IMR-90 (cell line): Measurements from ENCODE around the gene ADAM17. TPM values are rescaled to one million over a fixed set of nuclear protein-coding genes. Genes with fewer than 3 reads are reported as not detected.
A peak's percentile ranks its signal among the peaks of the same experiment; 100 is the strongest.

Source experiments
- ATAC-seq: fragments of 200-7000 bp; cut with Tn5 transposase; 2 replicates; pipeline ENCODE4 v1.9.1; 2020; ENCODE audit warnings: low read depth, mild to moderate bottlenecking, moderate library complexity
- BruUV-seq: library from RNA; stranded (reverse); fragments of 400-500 nt; replicated peaks from 2 replicates; lab custom pipeline; 2021; lab: Mats Ljungman, UMichigan
- CTCF ChIA-PET: fragments of 300-600 bp; formaldehyde crosslinking; extraction: SDS; loops from one replicate; lab custom pipeline; 2021; ENCODE audit warnings: antibody characterized with exemption; lab: Yijun Ruan, JAX
- POLR2A ChIA-PET: fragments of 300-600 bp; sonication (Branson Sonifier 250); formaldehyde crosslinking; loops from one replicate; lab custom pipeline; 2022; ENCODE audit warnings: antibody characterized with exemption; ENCODE audit not compliant: unreplicated experiment; lab: Charles Lee
- DNase-seq: peaks from one replicate; pipeline ENCODE4 v3.0.0; 2013
- H2AFZ ChIP-seq: replicated peaks from 2 replicates; pipeline ENCODE3; 2013; ENCODE audit warnings: low read length, mild to moderate bottlenecking; ENCODE audit not compliant: poor library complexity
- H2AK5ac ChIP-seq: 2 replicates; pipeline ENCODE4 v1.6.1; 2013; ENCODE audit warnings: low read depth, low read length, inconsistent platforms
- H2AK9ac ChIP-seq: replicated peaks from 2 replicates; pipeline ENCODE3; 2013; ENCODE audit warnings: mild to moderate bottlenecking, low read depth, low read length, moderate library complexity; ENCODE audit not compliant: poor library complexity
- H2BK120ac ChIP-seq: 2 replicates; pipeline ENCODE4 v1.6.1; 2013; ENCODE audit warnings: low read depth, low read length, inconsistent platforms
- H2BK15ac ChIP-seq: 3 replicates; pipeline ENCODE4 v1.6.1; 2013; ENCODE audit warnings: low read depth, low read length, inconsistent platforms
- H2BK20ac ChIP-seq: 2 replicates; pipeline ENCODE4 v1.6.1; 2013; ENCODE audit warnings: low read depth, mild to moderate bottlenecking, inconsistent platforms, low read length, moderate library complexity
- H2BK5ac ChIP-seq: 2 replicates; pipeline ENCODE4 v1.6.1; 2013; ENCODE audit warnings: mild to moderate bottlenecking, low read depth, low read length, inconsistent platforms; ENCODE audit not compliant: poor library complexity, severe bottlenecking
- H3K14ac ChIP-seq: replicated peaks from 2 replicates; pipeline ENCODE4 v1.6.1; 2013; ENCODE audit warnings: low read depth, low read length, inconsistent platforms
- H3K18ac ChIP-seq: 2 replicates; pipeline ENCODE4 v1.6.1; 2013; ENCODE audit warnings: low read depth, low read length, control low read depth
- H3K23ac ChIP-seq: 2 replicates; pipeline ENCODE4 v1.6.1; 2013; ENCODE audit warnings: low read depth, low read length, inconsistent platforms
- H3K27ac ChIP-seq: 2 replicates; pipeline ENCODE4 v1.5.1; 2013; ENCODE audit warnings: mild to moderate bottlenecking, control low read depth, low read length; ENCODE audit not compliant: insufficient read depth
- H3K27me3 ChIP-seq: 2 replicates; pipeline ENCODE4 v1.6.1; 2013; ENCODE audit warnings: low read length; ENCODE audit not compliant: control insufficient read depth, insufficient read depth
- H3K36me3 ChIP-seq: 2 replicates; pipeline ENCODE4 v1.6.1; 2013; ENCODE audit warnings: low read length, mixed read lengths; ENCODE audit not compliant: control insufficient read depth, insufficient read depth
- H3K4ac ChIP-seq: 2 replicates; pipeline ENCODE4 v1.6.1; 2013; ENCODE audit warnings: low read depth, low read length, inconsistent platforms
- H3K4me1 ChIP-seq: 2 replicates; pipeline ENCODE4 v1.6.1; 2013; ENCODE audit warnings: low read length, mixed read lengths; ENCODE audit not compliant: control insufficient read depth, insufficient read depth
- H3K4me2 ChIP-seq: 2 replicates; pipeline ENCODE4 v1.6.1; 2013; ENCODE audit warnings: low read depth, mild to moderate bottlenecking, control low read depth, low read length, moderate library complexity
- H3K4me3 ChIP-seq: 2 replicates; pipeline ENCODE4 v1.5.1; 2013; ENCODE audit warnings: low read depth, mild to moderate bottlenecking, control low read depth, low read length, moderate library complexity; ENCODE audit not compliant: insufficient read depth
- H3K56ac ChIP-seq: 2 replicates; pipeline ENCODE4 v1.6.1; 2013; ENCODE audit warnings: low read length, inconsistent platforms; ENCODE audit not compliant: insufficient read depth; ENCODE audit errors: extremely low read depth
- H3K79me1 ChIP-seq, 2 experiments: 2 replicates each; pipeline ENCODE4 v1.6.1; 2013; ENCODE audit warnings: low read length in 2 of 2, inconsistent platforms in 1 of 2, low read depth in 1 of 2
- H3K9ac ChIP-seq: 2 replicates; pipeline ENCODE4 v1.6.1; 2013; ENCODE audit warnings: low read depth, low read length, control low read depth
- H3K9me1 ChIP-seq: 2 replicates; pipeline ENCODE4 v1.6.1; 2013; ENCODE audit warnings: low read length, inconsistent platforms; ENCODE audit not compliant: insufficient read depth
- H3K9me3 ChIP-seq: 2 replicates; pipeline ENCODE4 v1.6.1; 2013; ENCODE audit warnings: low read length; ENCODE audit not compliant: control insufficient read depth, insufficient read depth
- H4K20me1 ChIP-seq: 2 replicates; pipeline ENCODE4 v1.6.1; 2013; ENCODE audit warnings: low read length, inconsistent platforms; ENCODE audit not compliant: insufficient read depth
- H4K5ac ChIP-seq: 2 replicates; pipeline ENCODE4 v1.6.1; 2013; ENCODE audit warnings: mild to moderate bottlenecking, low read depth, low read length, control low read depth
- H4K8ac ChIP-seq, 2 experiments: 2 replicates each; pipeline ENCODE4 v1.6.1; 2013; ENCODE audit warnings: low read depth in 2 of 2, low read length in 2 of 2, control low read depth in 1 of 2, inconsistent platforms in 1 of 2
- H4K91ac ChIP-seq: 2 replicates; pipeline ENCODE4 v1.6.1; 2013; ENCODE audit warnings: low read depth, low read length, inconsistent platforms; ENCODE audit not compliant: insufficient read depth
- CEBPB ChIP-seq: IDR thresholded peaks from 2 replicates; pipeline ENCODE4 v1.6.1; 2012; ENCODE audit warnings: low read depth, low read length, improper control_type of control experiment
- MAZ ChIP-seq: IDR thresholded peaks from 2 replicates; pipeline ENCODE4 v1.6.1; 2012; ENCODE audit warnings: low read depth, mild to moderate bottlenecking, low read length, improper control_type of control experiment, moderate library complexity, borderline replicate concordance
- POLR2A ChIP-seq: IDR thresholded peaks from 2 replicates; pipeline ENCODE4 v1.6.1; 2012; ENCODE audit warnings: mild to moderate bottlenecking, low read depth, low read length
- WGBS, 2 experiments: methylation state at CpG; one replicate each; pipeline versions ENCODE4 v1.1.5 to v1.1.7; 2013; ENCODE audit warnings: missing lambda C conversion rate in 2 of 2; ENCODE audit not compliant: insufficient read length in 1 of 2; ENCODE audit errors: extremely low coverage in 2 of 2; 5-methylcytosine and 5-hydroxymethylcytosine counted together
- dilution Hi-C: fragments of 300-500 bp; cut with HindIII; formaldehyde crosslinking; loops from one replicate; pipeline ENCODE4 v1.14.3; 2018; ENCODE audit warnings: low sequenced_read_pairs; ENCODE audit not compliant: unreplicated experiment
- in situ Hi-C: fragments of 300-500 bp; cut with MboI; formaldehyde crosslinking; loops from 3 replicates; pipeline ENCODE4 v1.14.3; 2019; ENCODE audit warnings: low sequenced_read_pairs, inconsistent platforms, mixed read lengths
- intact Hi-C: fragments of 100-400 bp; cut with micrococcal nuclease; formaldehyde crosslinking; loops from 2 replicates; pipeline ENCODE4 v1.10.0; 2022
- polyA plus RNA-seq, 3 experiments: library from polyadenylated mRNA; depleted of rRNA; stranded (reverse); fragments of >200 nt; gene quantifications; 2 replicates each; pipeline ENCODE4 v1.2.3, GENCODE V29; 2012; ENCODE audit warnings: low replicate concordance in 1 of 3
- total RNA-seq: library from RNA; depleted of rRNA; stranded (reverse); fragments of >200 nt; gene quantifications from 2 replicates; pipeline ENCODE4 v1.2.3, GENCODE V29; 2012
- TF ChIP-seq, protein P1 (sequence below): fragments of 150-350 bp; IDR thresholded peaks from 2 replicates; pipeline ENCODE4 v1.6.1; 2017; ENCODE audit warnings: mild to moderate bottlenecking, antibody characterized with exemption, low read length, low read depth

Gene ADAM17
- total and polyA plus RNA-seq, 2 of the 4 experiments (the other 2 are of a cell fraction), result 9.6 to 34.4 TPM

DNA sequence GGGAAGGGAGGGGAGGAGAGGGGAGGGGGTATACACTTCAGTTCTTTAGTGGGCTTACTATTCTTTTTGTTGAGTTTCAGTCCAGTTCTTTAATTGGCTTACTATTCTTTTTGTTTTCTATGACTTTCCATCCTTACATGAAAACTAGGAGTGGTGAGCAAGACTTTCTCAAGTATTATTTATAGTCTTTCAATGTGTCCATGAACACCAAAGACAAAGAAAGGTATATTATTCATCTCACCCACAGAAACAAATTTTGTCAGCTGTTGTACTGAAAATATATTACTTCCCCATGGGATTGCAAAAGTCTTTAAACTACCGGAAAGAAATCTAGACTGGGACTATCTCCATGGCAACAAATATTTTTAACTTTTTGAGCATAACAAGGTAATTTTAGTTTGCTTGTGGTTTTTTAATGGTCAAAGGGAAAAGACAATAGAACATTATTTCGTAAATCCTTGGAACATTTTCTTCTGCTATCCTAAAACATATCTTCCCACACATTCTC is 17.6 kb downstream of the ADAM17 start:
- H3K14ac ChIP-seq, result no peak overlapping the region
- H2BK20ac ChIP-seq, result no peak overlapping the region
- H2AK5ac ChIP-seq, result no peak overlapping the region
- no peak overlapping the region for H2AK9ac ChIP-seq
- H3K27ac ChIP-seq, result no peak overlapping the region
- no peak overlapping the region for H2AFZ ChIP-seq
- no peaks in the 10 kb centered on the region for H3K9me1 ChIP-seq
- H3K27me3 ChIP-seq, result no peaks in the 10 kb centered on the region
- H4K5ac ChIP-seq, result no peak overlapping the region
- H3K23ac ChIP-seq, result no peak overlapping the region
- ChIA-PET CTCF (interaction anchor here (1.3 kb wide), 1 partner anchor 10 kb away, joined by 3 read pairs; no protein-coding TSS in a partner anchor), POLR2A (no interaction called here)
- peaks cover 2% of the 10 kb centered on the region; the same call in 1 of the 2 replicates for H3K4me1 ChIP-seq
- no peak overlapping the region for H4K91ac ChIP-seq
- peaks cover 13 to 29% of the 10 kb centered on the region in 2 experiments for H3K79me1 ChIP-seq
- dilution Hi-C loops (no loop called here), intact Hi-C loops (no loop called here), in situ Hi-C loops (no loop called here)
- no peak overlapping the region for H3K4me3 ChIP-seq
- no peak overlapping the region for H2BK5ac ChIP-seq
- no TSS peak for BruUV-seq
- TF ChIP-seq CEBPB (peak; percentile 63; the same call in 1 of the 2 replicates), MAZ (no peak), POLR2A (no peak)
- TF ChIP-seq, protein P1, sequence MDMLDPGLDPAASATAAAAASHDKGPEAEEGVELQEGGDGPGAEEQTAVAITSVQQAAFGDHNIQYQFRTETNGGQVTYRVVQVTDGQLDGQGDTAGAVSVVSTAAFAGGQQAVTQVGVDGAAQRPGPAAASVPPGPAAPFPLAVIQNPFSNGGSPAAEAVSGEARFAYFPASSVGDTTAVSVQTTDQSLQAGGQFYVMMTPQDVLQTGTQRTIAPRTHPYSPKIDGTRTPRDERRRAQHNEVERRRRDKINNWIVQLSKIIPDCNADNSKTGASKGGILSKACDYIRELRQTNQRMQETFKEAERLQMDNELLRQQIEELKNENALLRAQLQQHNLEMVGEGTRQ, result no peak
- ATAC-seq (no peak), DNase-seq (peak; percentile 60)
- no peak overlapping the region for H3K4me2 ChIP-seq
- peaks cover 5% of the 10 kb centered on the region for H3K36me3 ChIP-seq
- no CpG with 5 or more reads among the region's 2 CpGs for WGBS, 2 experiments
- H4K20me1 ChIP-seq, result no peaks in the 10 kb centered on the region
- no peak overlapping the region; a peak in 1 of 4 replicates for H4K8ac ChIP-seq
- H3K18ac ChIP-seq, result no peak overlapping the region
- no peak overlapping the region for H3K56ac ChIP-seq
- H3K9me3 ChIP-seq, result no peaks in the 10 kb centered on the region
- H3K9ac ChIP-seq, result no peak overlapping the region
- H2BK120ac ChIP-seq, result no peak overlapping the region
- H3K4ac ChIP-seq, result no peak overlapping the region
- no peak overlapping the region for H2BK15ac ChIP-seq
